Gastroesophageal sphincter (tissue), 2 donors: ENCODE results near the gene PPP3CB.

Source experiments
- POLR2A ChIP-seq, 2 donors: fragments of 450-650 bp; IDR thresholded peaks; one replicate each; pipeline ENCODE4 v1.6.1; 2017; ENCODE audit warnings: antibody characterized with exemption in 2 of 2, mild to moderate bottlenecking in 2 of 2, moderate library complexity in 1 of 2
- POLR2AphosphoS5 ChIP-seq: sonication (generic); formaldehyde crosslinking; IDR thresholded peaks from one replicate; pipeline ENCODE4 v1.6.1; 2017; ENCODE audit warnings: antibody characterized with exemption

- TF ChIP-seq POLR2A (IDR thresholded peaks at IDR 0.05) (no peak), POLR2AphosphoS5 (no peak)
Observed at GRCh38 chr10:73416571-73416970, 79.3 kb downstream of the PPP3CB start.
